ENCODE results near the gene IZUMO1R. TPM values are rescaled to one million over a fixed set of nuclear protein-coding genes. Genes with fewer than 3 reads are reported as not detected.
"Not testable (repeated sequence)": the region's sequence is repeated elsewhere in the genome, so short reads cannot be mapped to it uniquely, and the experiment has no call there.

Gene IZUMO1R
- not detected for total RNA-seq
- long read RNA-seq, result 0 reads

- intact Hi-C loops (cut with DNase I, micrococcal nuclease), result no loop called here
- ATAC-seq, result no peak
- no peak for DNase-seq
Measured at GRCh38 chr11:94303966-94304958, at the start of gene IZUMO1R. TSS of gene IZUMO1R (plus strand) at chr11:94304580. CDS start at chr11:94305637, 1,057 bp downstream.

GRCh38 chr11:94271885-94272372 lies 32.5 kb upstream of the IZUMO1R start:
- no peak for DNase-seq
- ATAC-seq, result no peak
- intact Hi-C loops (cut with DNase I, micrococcal nuclease), result no loop called here

GRCh38 chr11:94272738-94273313 lies 31.6 kb upstream of the IZUMO1R start:
- intact Hi-C loops (cut with DNase I, micrococcal nuclease), result no loop called here
- DNase-seq (no peak), ATAC-seq (no peak)

- intact Hi-C loops (cut with DNase I, micrococcal nuclease), result no loop called here
- no peak for ATAC-seq
- DNase-seq, result no peak
Measured at GRCh38 chr11:94275961-94276360, 28.4 kb upstream of the IZUMO1R start.

GRCh38 chr11:94276943-94277342 lies 27.4 kb upstream of the IZUMO1R start:
- no peak for DNase-seq

GRCh38 chr11:94278207-94278606 lies 26.2 kb upstream of the IZUMO1R start:
- intact Hi-C loops (cut with DNase I, micrococcal nuclease); ATAC-seq; DNase-seq: not testable (repeated sequence)

More at GRCh38 chr11:94276943-94277342, 27.4 kb upstream of the IZUMO1R start:
- intact Hi-C loops (cut with DNase I, micrococcal nuclease), result no loop called here
- ATAC-seq, result no peak

- ATAC-seq, result no peak
- intact Hi-C loops (cut with DNase I, micrococcal nuclease), result no loop called here
- DNase-seq, result no peak
Measured at GRCh38 chr11:94279996-94280395, 24.4 kb upstream of the IZUMO1R start.

GRCh38 chr11:94281324-94281723 lies 23.1 kb upstream of the IZUMO1R start:
- intact Hi-C loops (cut with DNase I, micrococcal nuclease), result no loop called here
- no peak for DNase-seq
- no peak for ATAC-seq

- no peak for DNase-seq
- intact Hi-C loops (cut with DNase I, micrococcal nuclease), result no loop called here
- no peak for ATAC-seq
Measured at GRCh38 chr11:94283678-94284077, 20.7 kb upstream of the IZUMO1R start.

- no peak for DNase-seq
- intact Hi-C loops (cut with DNase I, micrococcal nuclease), result no loop called here
- no peak for ATAC-seq
Measured at GRCh38 chr11:94295534-94295933, 8.8 kb upstream of the IZUMO1R start.

GRCh38 chr11:94297985-94298576 lies 6.3 kb upstream of the IZUMO1R start:
- DNase-seq, result no peak
- intact Hi-C loops (cut with DNase I, micrococcal nuclease), result no loop called here
- ATAC-seq, result no peak

- no peak for DNase-seq
- no peak for ATAC-seq
- intact Hi-C loops (cut with DNase I, micrococcal nuclease), result no loop called here
Measured at GRCh38 chr11:94302776-94303175, 1.6 kb upstream of the IZUMO1R start.

- DNase-seq, result no peak
- intact Hi-C loops (cut with DNase I, micrococcal nuclease), result no loop called here
- ATAC-seq, result no peak
Measured at GRCh38 chr11:94305146-94305545, 766 bp downstream of the IZUMO1R start.

GRCh38 chr11:94307101-94307791 lies 2.9 kb downstream of the IZUMO1R start:
- ATAC-seq (no peak), DNase-seq (no peak)
- intact Hi-C loops (cut with DNase I, micrococcal nuclease), result no loop called here

GRCh38 chr11:94308024-94308423 lies 3.6 kb downstream of the IZUMO1R start:
- no peak for DNase-seq
- intact Hi-C loops (cut with DNase I, micrococcal nuclease), result no loop called here
- ATAC-seq, result no peak

- intact Hi-C loops (cut with DNase I, micrococcal nuclease), result no loop called here
- ATAC-seq (no peak), DNase-seq (no peak)
Measured at GRCh38 chr11:94309757-94310156, 5.4 kb downstream of the IZUMO1R start.

- no peak for DNase-seq
- intact Hi-C loops (cut with DNase I, micrococcal nuclease), result no loop called here
- no peak for ATAC-seq
Measured at GRCh38 chr11:94310191-94310875, 6.0 kb downstream of the IZUMO1R start.

- ATAC-seq, result no peak
- intact Hi-C loops (cut with DNase I, micrococcal nuclease), result no loop called here
Measured at GRCh38 chr11:94312339-94312738, 8.0 kb downstream of the IZUMO1R start.

GRCh38 chr11:94314064-94314463 lies 9.7 kb downstream of the IZUMO1R start:
- DNase-seq, result no peak
- intact Hi-C loops (cut with DNase I, micrococcal nuclease), result no loop called here
- ATAC-seq, result no peak

More at GRCh38 chr11:94312339-94312738, 8.0 kb downstream of the IZUMO1R start:
- no peak for DNase-seq
